HG03060 (cell line): ENCODE data around the gene SHISAL1.

Experiments used
- ATAC-seq: cut with Tn5 transposase; IDR thresholded peaks from one replicate; pipeline ENCODE4 v1.9.1; 2021; ENCODE audit warnings: low read depth, moderate number of reproducible peaks; ENCODE audit not compliant: unreplicated experiment

Gene SHISAL1

GRCh38 chr22:44199866-44200265 lies 112.9 kb downstream of the SHISAL1 start:
- no peak for ATAC-seq

GRCh38 chr22:44199164-44199563 lies 113.6 kb downstream of the SHISAL1 start:
- ATAC-seq, result no peak

- no peak for ATAC-seq
Measured at GRCh38 chr22:44197271-44197670, 115.5 kb downstream of the SHISAL1 start.

- ATAC-seq, result no peak
Measured at GRCh38 chr22:44196731-44197131, 116.0 kb downstream of the SHISAL1 start.

- ATAC-seq, result no peak
Measured at GRCh38 chr22:44196241-44196640, 116.5 kb downstream of the SHISAL1 start.

- no peak for ATAC-seq
Measured at GRCh38 chr22:44195189-44195871, 117.4 kb downstream of the SHISAL1 start.

GRCh38 chr22:44194569-44194968 lies 118.2 kb downstream of the SHISAL1 start:
- no peak for ATAC-seq
